HCT116 (cell line): ENCODE data around the gene ZBTB3.
"Not testable (repeated sequence)": the region's sequence is repeated elsewhere in the genome, so short reads cannot be mapped to it uniquely, and the experiment has no call there.

Experiments
- CTCF ChIP-seq, 3 experiments: fragments of 200-600 bp in 1 of 3; sonication (generic) in 1 of 3; IDR thresholded peaks in 2 of 3; conservative IDR thresholded peaks in 1 of 3; 2 replicates each; pipeline ENCODE4 v1.5.1; 2012 to 2017; ENCODE audit warnings: low read depth in 2 of 3, low read length in 2 of 3, antibody characterized with exemption in 1 of 3, borderline replicate concordance in 1 of 3, control low read depth in 1 of 3, mild to moderate bottlenecking in 1 of 3, mixed read lengths in 1 of 3, mixed run types in 1 of 3, moderate library complexity in 1 of 3; ENCODE audit not compliant: insufficient read depth in 1 of 3
- EGR1 ChIP-seq: IDR thresholded peaks from 2 replicates; pipeline ENCODE4 v1.6.1; 2012; ENCODE audit warnings: low read depth
- YY1 ChIP-seq: IDR thresholded peaks from 2 replicates; pipeline ENCODE4 v1.6.1; 2011; ENCODE audit warnings: low read length, low read depth, moderate library complexity, mild to moderate bottlenecking; ENCODE audit not compliant: insufficient replicate concordance; ENCODE audit errors: extremely low read depth
- ZNF274 ChIP-seq: fragments of 200-500 bp; sonication (Bioruptor generic); IDR thresholded peaks from 2 replicates; pipeline ENCODE4 v1.6.1; 2014; ENCODE audit warnings: mild to moderate bottlenecking, low read depth, low read length, inconsistent platforms

GRCh38 chr11:62749931-62750330 lies 4.0 kb downstream of the ZBTB3 start:
- not testable (repeated sequence) for TF ChIP-seq EGR1; ZNF274; CTCF (IDR thresholded peaks at IDR 0.05 in 2 of 3, conservative IDR thresholded peaks at IDR 0.05 in 1 of 3; ENCODE audit: borderline replicate concordance in 1 of 3, insufficient read depth in 1 of 3, low read depth in 2 of 3, low read length in 2 of 3); YY1
